Fibroblast of upper back skin (primary cell): ENCODE results near the gene NFASC.

ENCODE experiments used
- DNase-seq: peaks from one replicate; pipeline ENCODE4 v3.0.0-alpha.2; 2013

The NFASC gene

DNA sequence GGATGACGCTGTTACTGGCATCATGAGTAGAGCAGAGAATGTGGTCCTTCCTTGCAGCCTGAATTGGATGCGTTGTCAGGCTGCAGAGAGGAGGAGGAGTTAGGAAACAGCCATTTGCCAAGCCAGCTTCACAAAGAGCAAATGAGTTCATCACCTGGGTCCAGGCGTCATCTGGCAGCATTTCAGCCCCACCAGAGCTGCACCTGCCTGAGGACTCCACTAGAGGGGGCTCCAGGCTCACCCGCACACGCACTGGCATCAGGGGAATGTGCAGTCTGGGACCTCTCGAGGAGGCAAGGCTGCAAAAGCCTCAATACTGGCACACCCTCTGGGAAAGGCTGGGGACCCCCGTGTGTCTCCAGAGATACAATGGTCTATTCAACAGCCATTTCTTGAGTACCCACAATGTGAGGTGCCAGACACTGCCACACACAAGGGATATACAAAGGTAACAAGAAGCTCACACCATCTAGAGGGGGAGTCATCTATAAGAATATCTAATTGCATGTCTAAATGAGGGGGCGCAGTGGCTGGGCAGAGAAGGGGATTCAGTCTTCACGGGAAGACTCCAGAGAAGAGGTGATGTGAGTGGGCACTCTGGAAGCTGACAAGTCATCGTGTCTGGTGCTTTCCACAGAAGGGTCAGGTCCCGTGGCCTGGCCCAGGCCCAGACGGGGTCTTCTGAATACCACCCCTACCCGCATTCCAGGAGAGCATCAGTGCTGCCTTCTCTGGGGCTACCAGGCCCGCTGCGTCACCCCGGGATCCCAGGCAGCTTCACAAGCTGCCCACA, 118.8 kb downstream of the NFASC start:
- peak; percentile 75 for DNase-seq

DNA sequence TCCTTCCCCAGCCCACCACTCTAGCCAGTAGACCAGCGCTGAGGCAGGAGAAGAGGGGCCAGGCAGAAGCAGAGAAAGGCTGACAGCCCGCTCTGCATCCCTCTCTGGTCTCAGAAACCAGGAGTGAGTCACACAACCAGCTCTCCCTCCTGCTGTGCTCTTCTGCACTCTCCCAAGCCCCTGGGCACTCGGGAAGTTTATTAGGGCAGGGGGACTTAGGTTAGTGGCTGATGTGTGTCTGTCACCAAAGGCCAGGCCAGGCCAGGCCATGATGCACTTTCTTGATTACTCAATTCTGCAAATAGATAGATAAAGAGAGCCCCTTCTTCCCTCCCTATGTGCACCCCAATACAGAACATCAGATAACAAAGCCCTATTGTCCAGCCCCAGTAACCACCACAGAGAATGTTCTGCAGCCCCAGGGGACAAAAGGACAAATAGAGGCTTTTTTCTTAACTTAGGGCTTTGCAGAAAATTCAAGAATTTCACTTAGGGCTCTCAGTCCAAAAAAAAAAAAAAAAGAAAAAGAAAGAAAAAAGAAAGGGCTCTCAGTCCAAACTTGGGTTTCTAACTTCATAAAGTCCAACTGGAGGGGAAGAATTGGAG, 119.5 kb downstream of the NFASC start:
- no peak for DNase-seq

DNA sequence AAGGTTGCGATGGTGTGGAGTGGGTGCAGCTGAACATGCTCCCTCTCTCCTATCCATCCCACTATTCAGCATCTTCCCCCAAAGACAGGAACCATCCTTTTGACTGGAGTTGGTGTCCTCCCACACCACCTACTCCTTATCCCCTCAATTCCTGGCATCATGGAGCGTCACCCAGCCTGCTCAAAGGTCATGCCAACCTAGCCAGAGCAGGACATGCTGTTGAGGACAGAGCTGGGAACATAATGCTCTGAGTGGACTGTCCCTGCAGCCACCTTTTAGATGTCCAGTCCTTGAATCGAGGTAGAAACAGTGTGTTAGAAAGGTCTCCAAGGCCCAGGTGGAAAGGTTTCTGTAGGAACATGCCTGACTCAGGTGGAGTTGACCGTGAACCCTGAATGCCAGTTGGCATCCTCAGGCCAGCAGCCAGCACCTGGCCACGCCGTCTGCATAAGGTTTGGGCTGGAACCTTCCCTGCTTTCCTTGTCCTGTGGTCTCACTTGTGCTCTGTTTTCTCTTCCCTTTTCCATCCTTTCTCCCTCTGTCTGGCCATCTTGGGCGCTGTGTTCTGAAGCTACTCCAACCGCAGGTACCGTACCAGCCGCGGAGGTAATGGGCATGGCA, 120.2 kb downstream of the NFASC start:
- no peak for DNase-seq

DNA sequence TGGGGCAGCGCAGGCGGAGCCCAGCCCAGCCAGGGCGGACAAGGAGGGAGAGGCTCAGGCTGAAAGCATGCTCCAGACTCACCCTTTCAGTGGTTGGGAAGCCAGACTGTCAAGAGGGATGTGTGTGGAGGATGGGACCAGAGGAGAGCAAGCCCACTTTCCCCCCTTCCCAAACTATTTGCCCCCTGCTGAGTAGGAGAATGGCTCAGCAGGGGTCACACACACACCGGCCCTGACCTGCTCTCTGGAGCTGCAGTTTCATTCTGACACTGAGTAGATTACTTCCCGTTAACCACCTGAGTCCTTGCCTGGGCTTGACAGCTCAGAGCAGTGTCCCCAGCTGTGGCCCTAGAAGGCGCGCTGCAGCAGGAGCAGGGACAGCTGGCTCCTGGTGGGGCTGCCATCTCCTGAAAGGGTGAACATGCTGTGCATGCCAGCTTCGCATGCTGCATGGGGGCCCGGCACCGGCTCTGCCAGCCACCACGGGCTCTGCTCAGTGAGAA, 120.7 kb downstream of the NFASC start:
- no peak for DNase-seq

DNA sequence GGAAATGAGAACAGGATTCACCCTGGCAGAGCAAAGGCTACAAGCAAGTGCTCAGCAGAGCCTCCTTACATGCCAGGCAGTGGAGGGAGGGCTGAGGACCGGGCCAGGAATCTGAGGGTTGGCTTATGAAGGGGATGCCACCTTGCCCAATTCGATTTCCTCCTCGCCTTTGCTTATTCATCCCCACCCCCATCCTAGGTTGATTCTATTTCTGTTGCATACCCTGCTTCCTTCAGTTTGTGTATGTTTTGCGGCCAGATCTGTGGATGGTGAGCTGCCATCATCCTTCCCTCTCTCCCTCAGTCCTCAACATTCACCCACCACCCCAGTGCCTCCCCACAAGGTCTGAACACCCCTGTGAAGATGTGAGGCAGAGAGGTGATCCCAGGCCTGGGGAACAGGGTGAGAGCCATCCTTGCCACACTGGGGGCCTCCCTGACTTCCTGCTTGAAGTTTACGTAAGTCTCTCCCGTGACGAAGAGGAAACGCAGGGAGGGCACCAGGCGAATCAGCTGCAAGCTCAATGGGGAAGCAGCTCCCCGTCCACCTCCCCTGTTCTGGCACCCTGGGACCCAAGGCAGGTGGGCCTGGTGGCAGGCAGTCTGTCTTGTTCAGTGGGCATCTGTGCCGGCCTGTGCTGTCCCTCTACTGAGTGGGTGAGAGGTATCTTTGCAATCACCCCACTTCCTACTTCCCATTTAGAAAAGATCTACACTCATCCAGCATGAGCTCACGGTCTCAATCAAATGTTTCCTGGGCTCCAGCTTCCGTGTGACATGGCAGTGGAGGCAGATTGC, 121.7 kb downstream of the NFASC start:
- no peak for DNase-seq

DNA sequence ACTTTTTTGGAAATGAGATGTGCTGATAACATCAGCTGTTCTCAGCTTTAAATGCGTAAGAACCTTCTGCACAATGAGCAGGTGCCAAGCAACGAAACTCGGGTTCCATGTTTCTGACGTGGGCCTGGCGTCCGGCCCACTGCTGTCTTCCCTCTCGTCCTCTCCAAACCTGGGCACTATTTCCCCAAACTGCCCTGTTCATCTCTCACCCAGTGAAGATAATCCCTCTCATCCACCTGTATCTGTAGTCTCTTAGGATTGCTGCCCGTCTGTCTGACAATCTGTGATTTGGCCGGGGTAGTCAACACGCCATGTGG, 122.3 kb downstream of the NFASC start:
- DNase-seq: no peak

DNA sequence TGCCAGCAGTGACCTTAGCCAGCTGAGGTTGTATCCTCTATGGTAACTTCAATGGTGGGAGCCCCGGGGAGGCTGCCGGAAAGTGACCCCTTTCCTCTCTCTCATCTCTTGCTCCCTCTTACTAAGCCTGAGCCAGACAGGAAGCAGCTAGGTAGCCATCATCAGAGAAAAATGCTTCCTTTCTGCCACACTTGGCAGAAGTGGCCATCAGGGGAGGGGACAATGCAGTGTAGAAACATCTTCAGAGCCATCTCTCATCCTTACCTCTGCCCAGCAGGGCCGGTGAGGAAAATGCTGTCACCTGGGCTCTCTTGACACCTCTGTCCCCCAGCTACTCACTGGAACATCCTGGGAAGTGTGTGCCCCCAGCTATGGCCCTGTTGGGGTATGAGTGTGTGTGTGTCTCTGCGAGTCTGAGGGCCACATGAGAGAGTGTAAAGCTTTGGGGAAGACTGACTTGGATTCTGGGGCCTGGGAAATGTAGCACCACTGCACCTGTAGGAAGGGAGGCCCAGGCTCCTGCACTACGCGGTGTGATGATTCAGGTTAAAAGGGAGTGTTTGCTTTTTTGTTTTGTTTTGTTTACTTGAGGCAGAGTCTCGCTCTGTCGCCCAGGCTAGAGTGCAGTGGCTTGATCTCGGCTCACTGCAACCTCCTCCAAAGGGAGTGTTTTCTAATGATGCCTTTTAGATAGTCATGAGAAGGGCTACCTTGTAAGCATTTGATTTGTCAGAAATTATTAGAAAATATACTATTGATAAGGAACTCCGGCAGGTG, 123.6 kb downstream of the NFASC start:
- DNase-seq: peak; percentile 8

DNA sequence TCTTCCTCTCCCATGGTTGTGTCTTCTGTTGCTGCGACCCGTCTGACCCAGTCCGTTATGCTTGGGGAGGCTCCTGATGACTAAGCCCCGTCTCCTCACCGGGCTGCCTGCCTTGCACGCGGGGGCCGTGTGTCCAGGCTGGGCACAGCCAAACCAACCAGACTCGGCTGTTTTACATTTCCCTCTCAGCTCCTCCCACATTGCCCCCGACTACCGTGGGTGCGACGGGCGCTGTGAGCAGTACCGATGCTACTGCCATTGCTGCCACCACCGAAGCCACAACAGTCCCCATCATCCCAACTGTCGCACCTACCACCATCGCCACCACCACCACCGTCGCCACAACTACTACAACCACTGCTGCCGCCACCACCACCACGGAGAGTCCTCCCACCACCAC, 126.3 kb downstream of the NFASC start:
- DNase-seq: no peak

DNA sequence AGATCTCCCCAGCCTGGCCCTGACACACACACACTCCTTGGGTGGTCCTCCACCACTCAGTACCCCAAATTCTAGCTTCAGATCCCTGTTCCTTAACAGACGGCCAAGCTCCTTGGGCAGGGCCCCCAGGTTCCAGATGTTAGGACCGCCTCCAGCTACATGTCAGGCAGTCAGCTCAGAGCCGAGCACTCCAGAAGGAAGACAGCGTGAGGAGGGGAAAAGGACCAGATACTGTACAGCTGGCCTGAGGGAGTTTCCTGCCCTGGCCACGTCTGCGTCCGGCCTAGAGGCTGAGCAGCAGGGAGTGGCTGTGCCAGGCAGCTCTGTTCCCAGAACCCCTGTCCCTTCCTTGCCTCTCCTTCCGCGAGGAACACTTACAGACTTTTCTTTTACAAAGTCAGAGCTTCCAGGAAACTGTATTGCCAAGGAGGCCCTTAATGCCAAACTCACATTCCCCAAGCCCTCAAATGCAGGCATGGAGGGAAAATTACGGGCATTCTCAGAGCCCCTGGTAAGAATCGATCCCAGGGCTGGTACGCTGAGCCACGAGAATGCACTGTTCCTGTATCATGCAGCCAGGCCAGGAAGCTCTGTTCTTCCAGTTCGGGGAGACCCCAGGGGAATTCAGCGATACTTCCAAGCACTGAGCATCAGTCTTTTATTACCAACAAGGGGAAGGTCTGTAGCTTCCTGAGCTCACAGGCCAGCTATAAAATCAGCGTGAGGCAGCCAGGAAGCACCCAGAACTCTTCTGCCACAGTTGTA, 127.1 kb downstream of the NFASC start:
- DNase-seq: no peak

DNA sequence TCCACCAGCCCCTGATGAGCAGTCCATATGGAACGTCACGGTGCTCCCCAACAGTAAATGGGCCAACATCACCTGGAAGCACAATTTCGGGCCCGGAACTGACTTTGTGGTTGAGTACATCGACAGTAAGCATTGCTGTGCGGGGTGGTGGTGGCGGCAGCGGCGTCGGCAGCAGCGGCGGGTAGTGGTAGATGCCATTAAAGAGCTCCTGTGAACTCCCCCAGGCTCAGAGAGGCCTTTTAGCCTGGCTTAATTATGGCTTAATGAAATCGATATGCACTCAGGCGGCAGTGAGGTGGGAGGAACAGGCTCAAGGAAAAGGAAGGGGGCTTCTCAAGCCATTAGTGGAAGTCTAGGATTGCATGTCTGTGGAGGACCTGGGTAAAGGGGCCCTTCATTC, 130.5 kb downstream of the NFASC start:
- no peak for DNase-seq

DNA sequence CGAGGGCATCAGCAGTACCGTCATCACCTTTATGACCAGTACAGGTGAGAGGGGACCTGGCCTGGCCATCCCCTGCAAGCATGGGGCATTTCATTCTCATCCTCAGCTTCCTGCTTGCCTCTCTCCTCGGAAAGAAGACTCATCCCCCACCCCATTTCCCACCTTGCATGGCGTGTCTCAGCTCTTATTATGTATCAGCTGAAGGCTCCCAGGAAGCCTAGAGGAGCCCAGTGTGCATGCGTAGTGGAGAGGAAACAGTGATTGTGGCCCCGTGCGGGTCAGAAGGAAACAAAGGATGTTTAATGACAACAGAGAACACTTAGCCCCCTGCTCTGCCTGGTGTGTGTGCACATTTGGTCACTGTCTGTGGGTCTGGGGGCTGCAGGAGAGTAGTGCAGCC, 132.0 kb downstream of the NFASC start:
- no peak for DNase-seq

DNA sequence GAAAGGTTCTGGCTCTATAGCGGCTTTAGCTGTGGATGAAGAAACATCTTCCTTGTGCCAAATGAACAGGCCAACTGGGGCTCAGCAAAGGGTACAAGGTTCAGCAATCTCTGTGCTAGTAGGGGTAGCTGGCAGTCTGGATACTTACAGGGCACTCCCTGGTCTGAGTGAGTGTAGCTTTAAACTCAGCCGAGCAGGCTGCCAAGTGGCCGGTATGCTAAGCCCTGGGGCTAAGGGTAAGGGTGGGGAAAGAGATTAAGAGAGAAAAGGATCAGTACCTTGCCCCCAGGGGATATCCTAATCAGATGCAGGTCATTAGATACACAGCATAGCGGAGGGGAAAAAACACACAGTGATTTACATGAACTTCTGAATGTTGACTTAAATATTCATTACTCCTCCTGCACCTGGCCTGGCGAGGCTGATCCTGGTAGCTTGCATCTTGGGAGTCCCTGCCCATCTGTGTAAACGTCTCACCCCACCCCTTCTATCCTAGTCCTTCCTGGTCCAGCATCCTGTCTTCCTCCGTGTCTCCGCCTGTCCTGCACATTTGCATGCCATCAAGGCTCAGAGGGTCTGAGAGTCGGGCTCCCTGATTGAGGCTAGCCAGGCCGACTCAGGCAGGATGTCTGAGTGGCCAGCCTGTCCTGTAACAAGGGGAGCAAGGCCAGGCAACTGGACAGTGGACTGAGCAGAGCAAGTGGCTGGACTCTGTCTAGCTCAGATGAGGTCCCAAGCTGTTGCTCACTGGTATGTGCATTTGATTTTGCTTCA, 132.9 kb downstream of the NFASC start:
- DNase-seq: no peak

DNA sequence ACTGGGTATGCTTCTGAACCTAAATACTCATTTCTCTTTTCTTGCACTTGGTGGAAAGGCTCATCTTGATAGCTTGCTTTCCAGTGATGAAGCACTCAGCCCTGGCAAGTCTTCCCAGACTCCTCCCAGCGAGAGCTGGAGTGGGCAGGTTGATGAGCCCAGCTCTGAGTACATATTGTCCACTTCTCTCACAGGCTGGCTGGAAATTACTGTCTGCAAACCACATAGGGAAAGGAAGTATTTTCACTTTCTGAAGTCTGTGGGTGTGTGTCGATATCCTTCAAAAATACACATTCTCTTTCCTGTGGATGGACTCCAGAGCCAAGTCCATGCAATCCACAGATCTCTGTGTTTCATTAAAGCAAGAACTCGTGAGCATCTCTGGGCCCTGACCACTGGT, 133.7 kb downstream of the NFASC start:
- no peak for DNase-seq

DNA sequence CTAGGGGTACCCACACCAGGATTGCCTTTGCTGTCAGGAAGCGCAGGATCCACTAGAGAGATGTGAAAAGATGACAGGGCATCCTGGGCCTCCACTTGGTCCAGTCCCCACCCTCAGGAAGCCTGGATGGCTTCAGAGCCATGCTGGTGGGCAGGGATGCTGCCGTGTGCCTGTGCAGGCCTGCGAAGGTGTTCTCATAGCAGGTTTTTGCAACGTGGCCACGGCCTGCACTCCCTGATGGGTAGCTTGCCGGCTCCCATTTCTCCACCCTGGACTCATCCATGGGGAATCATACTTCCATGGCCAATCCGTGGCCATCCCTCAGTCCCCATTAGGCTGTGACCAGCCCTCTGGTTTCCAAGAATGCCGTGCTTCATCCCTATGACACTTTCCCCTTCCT, 138.2 kb downstream of the NFASC start:
- no peak for DNase-seq

DNA sequence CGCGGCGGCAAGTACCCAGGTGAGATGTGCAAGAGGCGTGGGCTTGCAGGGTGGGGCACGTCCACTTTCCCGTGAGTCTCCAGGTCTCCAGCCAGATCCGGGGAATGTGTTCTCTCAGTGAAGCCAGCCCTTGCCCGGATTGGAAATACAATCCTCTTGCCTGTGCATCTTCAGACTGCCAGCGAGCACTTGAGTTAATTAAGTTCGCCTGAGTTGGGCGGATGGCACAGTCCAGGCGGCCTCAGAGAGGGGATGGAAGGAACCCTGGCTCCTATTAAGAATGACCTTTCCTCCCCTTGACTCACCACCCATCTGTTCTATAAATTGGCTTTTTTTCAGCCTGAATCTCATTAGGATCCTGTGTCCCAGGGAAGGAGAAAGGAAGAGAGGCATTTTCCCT, 139.0 kb downstream of the NFASC start:
- DNase-seq: no peak

DNA sequence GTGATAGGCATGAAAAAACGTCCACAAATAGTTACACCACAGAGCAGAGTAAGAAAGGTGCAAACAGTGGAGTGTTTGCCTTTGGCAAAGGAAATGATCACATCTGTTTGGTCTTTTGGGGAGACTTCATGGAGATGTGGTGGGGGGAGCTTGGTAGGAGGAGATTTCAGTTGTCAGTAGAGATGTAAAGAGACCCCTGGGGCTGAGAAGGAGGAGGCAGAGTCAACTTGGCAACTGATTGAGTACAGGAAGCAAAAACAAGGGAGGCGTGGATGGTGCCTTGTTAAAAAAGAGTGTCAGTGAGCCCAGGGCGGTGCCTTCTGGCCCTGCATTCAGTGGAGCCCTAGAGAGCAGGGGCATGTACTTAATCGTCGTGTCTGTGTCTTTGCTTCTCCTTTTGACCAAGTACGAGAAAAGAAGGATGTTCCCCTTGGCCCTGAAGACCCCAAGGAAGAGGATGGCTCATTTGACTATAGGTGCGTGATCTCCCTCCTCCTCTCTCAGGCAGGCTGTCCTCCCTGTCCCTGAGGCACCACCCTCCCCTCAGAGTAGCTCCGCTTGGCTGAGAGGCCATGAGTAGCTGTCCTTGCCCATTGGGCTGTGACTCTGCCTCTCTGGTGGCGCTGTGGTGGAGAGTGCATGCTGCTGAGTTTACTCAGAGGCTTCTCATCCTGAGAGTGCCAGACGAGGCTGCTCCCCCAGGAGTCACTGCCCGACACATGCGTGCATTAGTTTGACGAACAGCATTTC, 141.9 kb downstream of the NFASC start:
- DNase-seq: no peak

DNA sequence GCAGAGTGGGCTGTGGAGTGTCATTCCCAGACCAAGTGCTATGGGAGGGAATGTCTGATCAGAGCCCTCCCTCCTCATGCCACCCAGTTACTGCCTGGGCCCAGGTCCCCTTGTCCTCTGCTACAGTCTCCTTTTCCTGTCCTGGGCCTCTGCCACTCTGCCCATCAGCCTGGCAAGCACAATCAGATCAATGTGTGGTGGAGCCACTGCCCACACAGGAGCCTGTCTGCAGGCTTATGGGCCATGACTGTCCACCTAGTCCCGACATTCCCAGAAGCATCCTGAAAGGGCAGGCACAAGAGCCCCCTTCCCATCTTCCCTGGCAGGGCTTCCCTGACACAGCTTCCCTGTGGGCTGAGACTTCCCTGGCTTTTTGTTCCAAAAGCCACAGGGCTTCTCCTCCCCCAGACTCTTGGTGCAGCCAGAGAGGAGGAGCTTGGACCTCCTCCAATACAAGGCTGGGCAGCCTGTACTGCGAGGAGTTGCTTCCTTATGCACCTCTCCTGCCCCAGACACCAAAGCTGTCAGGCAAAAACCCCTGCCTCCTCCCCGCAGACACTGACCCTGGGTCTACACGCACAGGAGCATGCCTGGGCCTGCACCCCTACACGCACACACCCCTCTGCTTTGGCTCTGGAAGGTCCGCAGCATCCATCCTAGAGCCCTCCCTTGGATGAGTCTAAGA, 143.2 kb downstream of the NFASC start:
- DNase-seq: peak; percentile 44

DNA sequence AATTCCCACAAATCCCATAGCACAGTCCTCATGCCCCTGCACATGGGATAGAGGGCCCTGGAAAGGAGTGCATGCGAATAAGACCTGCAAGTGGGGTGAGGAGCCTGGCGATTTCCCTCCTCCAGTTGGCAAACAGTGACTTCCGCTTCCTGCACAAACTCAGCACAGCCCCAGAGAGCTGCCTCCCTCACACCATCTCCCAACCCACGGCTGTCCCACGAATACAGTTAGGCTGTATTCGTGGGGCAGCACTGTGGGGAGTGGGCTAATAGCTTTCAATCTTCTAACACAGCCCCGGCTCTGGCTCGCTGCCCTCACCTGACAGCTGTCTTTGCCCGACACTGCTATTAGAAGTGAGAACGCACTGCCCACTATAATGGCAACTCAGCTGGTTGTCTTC, 144.1 kb downstream of the NFASC start:
- DNase-seq: no peak

DNA sequence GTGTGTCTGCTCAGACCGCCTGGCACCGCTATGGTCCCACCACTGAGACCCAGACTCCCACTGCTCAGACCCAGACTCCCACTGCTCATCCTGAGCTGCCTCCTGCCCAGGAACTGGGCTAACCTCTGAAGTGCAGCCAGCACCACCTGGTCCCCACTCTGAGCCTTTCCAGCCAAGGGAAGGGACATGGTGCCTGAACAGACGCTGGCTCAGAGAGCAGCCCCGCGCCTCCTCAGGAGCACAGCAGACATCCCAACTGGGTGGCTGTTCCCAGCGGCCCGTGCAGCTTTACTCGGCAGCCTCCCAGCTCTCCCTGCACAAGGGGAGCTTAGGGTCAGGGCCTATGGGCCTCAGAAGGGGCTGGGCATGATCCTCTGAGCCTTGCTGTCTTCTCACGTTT, 144.6 kb downstream of the NFASC start:
- no peak for DNase-seq

DNA sequence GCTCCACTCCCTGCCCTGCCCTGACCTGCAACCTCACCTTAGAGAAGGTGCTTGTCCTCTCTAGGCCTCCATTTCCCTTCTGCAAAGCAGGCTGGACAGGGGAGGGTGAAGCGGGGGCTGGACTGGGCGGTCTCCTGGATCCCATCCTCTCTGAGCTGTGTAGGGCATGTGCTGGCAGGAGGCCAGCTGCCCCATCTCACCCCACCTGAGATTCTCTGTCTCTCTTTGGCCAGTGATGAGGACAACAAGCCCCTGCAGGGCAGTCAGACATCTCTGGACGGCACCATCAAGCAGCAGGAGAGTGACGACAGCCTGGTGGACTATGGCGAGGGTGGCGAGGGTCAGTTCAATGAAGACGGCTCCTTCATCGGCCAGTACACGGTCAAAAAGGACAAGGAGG, 145.4 kb downstream of the NFASC start:
- no peak for DNase-seq
